B cell (primary cell): ENCODE data around the gene PRKCZ. TPM values are rescaled to one million over a fixed set of nuclear protein-coding genes. Genes with fewer than 3 reads are reported as not detected.

Experiments used
- ATAC-seq: fragments of 200-7000 bp; cut with Tn5 transposase; one replicate; pipeline ENCODE4 v1.10.0; 2021; ENCODE audit warnings: low read depth, mild to moderate bottlenecking, moderate number of reproducible peaks, moderate library complexity
- CTCF ChIA-PET: fragments of 350-600 bp; sonication (Branson Sonifier 250); formaldehyde crosslinking; loops from one replicate; lab custom pipeline; 2021; ENCODE audit warnings: antibody characterized with exemption, inconsistent platforms; lab: Charles Lee
- POLR2A ChIA-PET: fragments of 350-600 bp; sonication (Branson Sonifier 250); formaldehyde crosslinking; loops from one replicate; lab custom pipeline; 2021; ENCODE audit warnings: antibody characterized with exemption; lab: Charles Lee
- DNase-seq: peaks from one replicate; pipeline ENCODE4 v3.0.0; 2013
- H2AFZ ChIP-seq: 2 replicates; pipeline ENCODE4 v1.6.1; 2012; ENCODE audit warnings: mild to moderate bottlenecking, low read depth, low read length; ENCODE audit not compliant: insufficient read depth, poor library complexity, severe bottlenecking
- H3K27ac ChIP-seq, 2 donors: 1 replicate in 1 of 2; 2 replicates in 1 of 2; pipeline ENCODE4 v1.5.1; 2012 to 2013; ENCODE audit warnings: low read length in 2 of 2, mild to moderate bottlenecking in 2 of 2, moderate library complexity in 1 of 2
- H3K27me3 ChIP-seq, 4 experiments: fragments of 200-600 bp in 1 of 4; sonication (generic) in 1 of 4; replicated peaks in 1 of 4; 1 replicate in 2 of 4; 2 replicates in 2 of 4; pipeline versions ENCODE4 v1.6.1 to v1.7.0; 2013 to 2016; ENCODE audit warnings: low read length in 3 of 4, mild to moderate bottlenecking in 2 of 4, mixed read lengths in 1 of 4, moderate library complexity in 1 of 4; ENCODE audit not compliant: insufficient read depth in 4 of 4, control insufficient read depth in 3 of 4; ENCODE audit errors: control extremely low read depth in 1 of 4
- H3K36me3 ChIP-seq, 2 experiments: replicated peaks in 1 of 2; 1 replicate in 1 of 2; 2 replicates in 1 of 2; pipeline versions ENCODE4 v1.6.1 to v1.7.1; 2013; ENCODE audit warnings: low read length in 1 of 2; ENCODE audit not compliant: insufficient read depth in 2 of 2, control insufficient read depth in 1 of 2; ENCODE audit errors: control extremely low read depth in 1 of 2, extremely low read depth in 1 of 2
- H3K4me1 ChIP-seq, 2 donors: fragments of 200-600 bp in 1 of 2; sonication (generic) in 1 of 2; 1 replicate in 1 of 2; 2 replicates in 1 of 2; pipeline versions ENCODE4 v1.5.1 to v1.6.1; 2013 to 2017; ENCODE audit warnings: low read length in 2 of 2; ENCODE audit not compliant: control insufficient read depth in 2 of 2, insufficient read depth in 2 of 2
- H3K4me2 ChIP-seq: replicated peaks from 2 replicates; pipeline ENCODE3; 2012; ENCODE audit warnings: mild to moderate bottlenecking, low read depth, low read length; ENCODE audit not compliant: poor library complexity, severe bottlenecking
- H3K4me3 ChIP-seq, 5 experiments: fragments of 200-600 bp in 1 of 5; sonication (generic) in 1 of 5; 1 replicate in 3 of 5; 2 replicates in 2 of 5; pipeline versions ENCODE4 v1.5.1 to v1.7.0; 2011 to 2016; ENCODE audit warnings: low read length in 4 of 5, mild to moderate bottlenecking in 4 of 5, low read depth in 2 of 5, control low read depth in 1 of 5, moderate library complexity in 1 of 5; ENCODE audit not compliant: insufficient read depth in 1 of 5; ENCODE audit errors: control extremely low read depth in 1 of 5, extremely low read depth in 1 of 5
- H3K79me2 ChIP-seq: fragments of 200-600 bp; sonication (generic); one replicate; pipeline ENCODE4 v1.6.0; 2016; ENCODE audit warnings: low read length; ENCODE audit not compliant: control insufficient read depth, insufficient read depth
- H3K9ac ChIP-seq: fragments of 200-600 bp; sonication (generic); 2 replicates; pipeline ENCODE4 v1.6.1; 2017; ENCODE audit warnings: mild to moderate bottlenecking, low read length, moderate library complexity
- H3K9me3 ChIP-seq, 3 donors: one replicate each; pipeline versions ENCODE4 v1.6.1 to v1.7.1; 2013; ENCODE audit warnings: low read length in 2 of 3; ENCODE audit not compliant: control insufficient read depth in 2 of 3, insufficient read depth in 1 of 3; ENCODE audit errors: control extremely low read depth in 1 of 3
- H4K20me1 ChIP-seq: 2 replicates; pipeline ENCODE4 v1.6.0; 2012; ENCODE audit warnings: mild to moderate bottlenecking, low read length; ENCODE audit not compliant: insufficient read depth, control insufficient read depth, poor library complexity, severe bottlenecking
- H3K27ac Mint-ChIP-seq: one replicate; pipeline ENCODE4 v1.8.0; 2021; ENCODE audit warnings: mixed read lengths
- H3K27me3 Mint-ChIP-seq: one replicate; pipeline ENCODE4 v1.8.0; 2021; ENCODE audit warnings: mixed read lengths
- H3K4me1 Mint-ChIP-seq: one replicate; pipeline ENCODE4 v1.8.0; 2021; ENCODE audit warnings: mixed read lengths
- H3K4me3 Mint-ChIP-seq: one replicate; pipeline ENCODE4 v1.8.0; 2021; ENCODE audit warnings: mixed read lengths
- H3K9me3 Mint-ChIP-seq: one replicate; pipeline ENCODE4 v1.8.0; 2022; ENCODE audit warnings: mixed read lengths; ENCODE audit not compliant: insufficient read depth
- EZH2 ChIP-seq: IDR thresholded peaks from 2 replicates; pipeline ENCODE4 v1.6.1; 2012; ENCODE audit warnings: borderline replicate concordance, low read depth, mild to moderate bottlenecking, moderate library complexity, low read length; ENCODE audit not compliant: insufficient read depth, poor library complexity, severe bottlenecking
- WGBS: methylation state at CpG from one replicate; pipeline ENCODE4 v1.1.5; 2013; ENCODE audit warnings: missing lambda C conversion rate; ENCODE audit not compliant: insufficient coverage; 5-methylcytosine and 5-hydroxymethylcytosine counted together
- intact Hi-C: fragments of 100-400 bp; cut with micrococcal nuclease; formaldehyde crosslinking; loops from one replicate; pipeline ENCODE4 v1.10.0; 2022
- polyA plus RNA-seq: library from polyadenylated mRNA; depleted of rRNA; stranded (reverse); fragments of >200 nt; gene quantifications from 2 replicates; pipeline ENCODE4 v1.2.3, GENCODE V29; 2012
- total RNA-seq, 2 donors: library from RNA; stranded (reverse); fragments of 120-200 nt in 1 of 2; gene quantifications; 1 replicate in 1 of 2; 2 replicates in 1 of 2; pipeline versions ENCODE4 v1.2.3 to v1.2.4, GENCODE V29; 2013 to 2022
- TF ChIP-seq, protein P1 (sequence below): fragments of 200-600 bp; IDR thresholded peaks from one replicate; pipeline ENCODE4 v1.8.0; 2022; ENCODE audit warnings: antibody characterized with exemption, mild to moderate bottlenecking

The PRKCZ gene
- total and polyA plus RNA-seq, 2 donors (not counting 1 experiment from before 2014, with no cell fraction given) = 17.9 to 53.2 TPM

DNA sequence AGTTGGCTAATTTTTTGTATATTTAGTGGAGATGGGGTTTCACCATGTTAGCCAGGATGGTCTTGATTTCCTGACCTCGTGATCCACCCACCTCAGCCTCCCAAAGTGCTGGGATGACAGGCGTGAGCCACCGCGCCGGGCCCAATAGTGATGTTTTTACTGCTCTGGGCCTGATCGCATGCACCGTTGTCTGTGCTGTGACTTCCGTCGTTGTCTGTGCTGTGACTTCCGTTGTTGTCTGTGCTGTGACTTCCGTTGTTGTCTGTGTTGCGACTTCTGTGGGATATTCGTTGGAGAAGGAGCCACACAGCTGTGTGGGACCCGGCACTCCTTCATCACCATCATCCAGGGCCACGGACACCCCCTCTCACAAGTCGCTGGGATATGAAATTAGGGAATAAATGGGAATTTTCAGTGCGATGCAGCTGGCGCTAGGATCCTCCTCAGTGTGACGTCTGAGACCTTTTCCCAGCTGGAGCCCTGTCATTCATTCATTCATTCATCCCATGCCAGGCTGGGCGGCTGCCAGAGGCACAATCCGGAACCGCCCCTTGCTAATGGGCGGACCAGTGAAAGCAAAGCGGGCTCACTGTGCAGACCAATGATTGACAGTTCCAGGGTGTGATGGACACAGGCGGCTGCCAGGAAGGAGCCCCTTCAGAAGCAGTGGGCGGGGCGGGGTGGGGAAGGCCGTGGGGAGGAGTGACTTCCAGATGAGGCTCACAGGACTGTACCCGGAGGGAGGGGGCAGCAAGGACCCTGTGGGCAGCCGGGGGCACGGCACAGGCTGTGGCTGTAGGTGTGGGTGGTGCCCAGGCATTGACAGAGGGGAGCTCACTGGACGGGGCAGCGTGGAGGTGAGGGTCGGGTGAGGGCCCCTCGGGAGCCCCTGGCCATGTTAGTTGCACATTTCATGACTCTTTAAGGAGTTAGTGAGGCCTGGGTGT, 48.9 kb downstream of the PRKCZ start:
- ATAC-seq (no peak), DNase-seq (no peak)
- Mint-ChIP-seq H3K9me3 (peaks cover 5% of the 10 kb centered on the region), H3K4me3 (no peak overlapping the region), H3K27ac (no peak overlapping the region), H3K4me1 (peaks cover 20% of the 10 kb centered on the region), H3K27me3 (no peaks in the 10 kb centered on the region)
- Histone ChIP-seq H3K79me2 (peaks cover 8% of the 10 kb centered on the region), H3K4me1 (peaks cover 10 to 24% of the 10 kb centered on the region in 2 donors), H2AFZ (no peak overlapping the region), H3K4me2 (no peak overlapping the region), H3K9me3 (peaks cover 0 to 29% (median 6%) of the 10 kb centered on the region in 3 donors), H3K27ac (no peak overlapping the region), H3K9ac (no peak overlapping the region), H3K4me3 (no peak overlapping the region), H3K36me3 (no peaks in the 10 kb centered on the region), H3K27me3 (no peaks in the 10 kb centered on the region), H4K20me1 (peaks cover 23% of the 10 kb centered on the region)
- CTCF ChIA-PET = interaction anchor here (1.4 kb wide), 1 partner anchor 40 kb away, joined by 3 read pairs; no protein-coding TSS in a partner anchor
- POLR2A ChIA-PET = interaction anchor here (0.6 kb wide), 1 partner anchor 107 kb away, joined by 9 read pairs; no protein-coding TSS in a partner anchor
- WGBS = 97% methylated on average over 25 of the region's 35 CpGs
- intact Hi-C loops = no loop called here
- no peak for TF ChIP-seq EZH2
- TF ChIP-seq, protein P1, sequence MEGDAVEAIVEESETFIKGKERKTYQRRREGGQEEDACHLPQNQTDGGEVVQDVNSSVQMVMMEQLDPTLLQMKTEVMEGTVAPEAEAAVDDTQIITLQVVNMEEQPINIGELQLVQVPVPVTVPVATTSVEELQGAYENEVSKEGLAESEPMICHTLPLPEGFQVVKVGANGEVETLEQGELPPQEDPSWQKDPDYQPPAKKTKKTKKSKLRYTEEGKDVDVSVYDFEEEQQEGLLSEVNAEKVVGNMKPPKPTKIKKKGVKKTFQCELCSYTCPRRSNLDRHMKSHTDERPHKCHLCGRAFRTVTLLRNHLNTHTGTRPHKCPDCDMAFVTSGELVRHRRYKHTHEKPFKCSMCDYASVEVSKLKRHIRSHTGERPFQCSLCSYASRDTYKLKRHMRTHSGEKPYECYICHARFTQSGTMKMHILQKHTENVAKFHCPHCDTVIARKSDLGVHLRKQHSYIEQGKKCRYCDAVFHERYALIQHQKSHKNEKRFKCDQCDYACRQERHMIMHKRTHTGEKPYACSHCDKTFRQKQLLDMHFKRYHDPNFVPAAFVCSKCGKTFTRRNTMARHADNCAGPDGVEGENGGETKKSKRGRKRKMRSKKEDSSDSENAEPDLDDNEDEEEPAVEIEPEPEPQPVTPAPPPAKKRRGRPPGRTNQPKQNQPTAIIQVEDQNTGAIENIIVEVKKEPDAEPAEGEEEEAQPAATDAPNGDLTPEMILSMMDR = no peak
